T-helper 1 cell (primary cell): ENCODE measurements around the gene CCDC38.
A peak's percentile ranks its signal among the peaks of the same experiment; 100 is the strongest.
"Not testable (repeated sequence)": the region's sequence is repeated elsewhere in the genome, so short reads cannot be mapped to it uniquely, and the experiment has no call there.

Experiments used
- DNase-seq, 5 donors: peaks; one replicate each; pipeline ENCODE4 v3.0.0-alpha.2; 2012 to 2020

CCDC38 gene

DNA sequence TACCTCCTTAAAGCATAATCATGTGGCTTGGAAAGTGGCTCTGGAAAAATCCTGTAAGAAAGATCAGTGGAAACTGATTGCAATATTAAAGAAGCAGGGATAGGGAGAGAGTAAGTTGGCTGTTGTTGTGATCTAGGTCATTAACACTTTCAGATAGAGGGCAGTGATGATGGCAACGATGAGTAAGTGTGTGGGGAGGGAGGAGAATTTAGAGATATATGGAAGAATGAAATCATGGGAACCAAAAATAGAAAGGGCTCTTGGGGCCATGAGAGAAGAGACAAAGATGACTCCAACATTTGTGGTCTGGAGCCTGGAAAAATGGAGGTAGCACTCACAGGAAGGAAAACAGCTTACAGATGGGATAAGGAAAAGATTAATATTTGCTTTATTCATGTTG, 60.3 kb downstream of the CCDC38 start:
- no peak for DNase-seq

DNA sequence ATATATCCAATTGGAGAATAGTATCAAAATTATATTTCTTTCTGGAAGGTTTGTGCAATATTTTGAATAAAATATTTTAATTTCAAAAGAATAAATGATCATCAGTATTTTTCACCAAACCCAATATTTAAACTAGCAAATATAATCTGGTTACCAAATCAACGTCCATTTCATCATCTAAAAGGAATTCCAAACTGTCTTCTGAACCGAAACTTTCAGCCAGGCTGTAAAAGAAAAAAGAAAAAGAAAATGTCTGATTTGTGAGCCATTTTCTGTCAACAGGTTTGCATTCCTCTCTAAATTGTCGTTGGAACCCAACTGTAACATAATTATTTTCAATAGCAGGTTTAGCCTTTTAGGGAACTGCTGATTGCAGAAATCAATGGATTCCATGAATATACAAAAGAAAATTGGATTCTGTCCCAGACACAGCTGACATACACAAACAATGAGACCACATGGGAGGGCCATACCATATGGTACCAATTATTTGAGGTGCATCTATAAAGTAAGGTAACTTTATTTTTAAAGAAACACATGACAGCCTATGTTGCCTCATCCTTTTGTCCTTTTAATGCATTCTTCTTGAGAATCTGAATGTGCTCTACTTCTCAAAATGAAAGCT, 61.0 kb downstream of the CCDC38 start:
- DNase-seq = no peak

DNA sequence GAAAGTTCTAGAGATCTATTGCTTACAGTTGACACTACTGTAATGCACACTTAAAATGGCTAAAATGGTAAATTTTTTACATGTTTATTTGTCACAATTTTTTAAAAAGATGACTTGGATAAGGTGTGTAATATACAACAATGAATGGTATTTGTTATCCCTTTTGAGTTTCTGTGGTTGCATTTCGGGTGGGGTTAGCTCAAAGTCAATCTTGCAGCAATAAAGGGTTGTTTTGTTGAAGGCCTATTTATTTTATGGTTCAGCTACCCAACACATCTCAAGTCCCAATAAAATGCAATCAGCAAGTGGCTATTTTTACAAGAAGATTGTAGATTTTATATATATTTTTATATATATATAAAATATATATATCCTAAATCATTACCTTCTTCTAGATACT, 61.5 kb downstream of the CCDC38 start:
- DNase-seq = no peak

DNA sequence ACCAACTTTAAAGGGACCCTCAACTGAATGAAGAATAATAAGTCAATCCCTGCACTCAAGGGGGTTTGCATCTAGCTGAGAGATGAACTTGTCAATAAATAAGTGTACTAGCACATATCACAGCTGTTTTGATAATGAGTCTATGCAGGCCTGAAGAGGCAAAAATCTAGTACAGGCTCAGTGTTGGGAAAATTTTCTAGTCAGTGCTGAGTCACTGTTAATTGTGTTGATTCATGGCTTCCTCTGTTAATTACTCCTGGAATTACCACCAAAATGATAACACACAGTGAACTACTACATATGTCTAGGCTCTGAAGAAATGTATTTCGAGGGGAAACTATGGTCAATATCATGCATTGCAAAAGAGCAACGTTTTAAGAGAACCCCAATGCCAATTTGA, 64.8 kb downstream of the CCDC38 start:
- no peak for DNase-seq

DNA sequence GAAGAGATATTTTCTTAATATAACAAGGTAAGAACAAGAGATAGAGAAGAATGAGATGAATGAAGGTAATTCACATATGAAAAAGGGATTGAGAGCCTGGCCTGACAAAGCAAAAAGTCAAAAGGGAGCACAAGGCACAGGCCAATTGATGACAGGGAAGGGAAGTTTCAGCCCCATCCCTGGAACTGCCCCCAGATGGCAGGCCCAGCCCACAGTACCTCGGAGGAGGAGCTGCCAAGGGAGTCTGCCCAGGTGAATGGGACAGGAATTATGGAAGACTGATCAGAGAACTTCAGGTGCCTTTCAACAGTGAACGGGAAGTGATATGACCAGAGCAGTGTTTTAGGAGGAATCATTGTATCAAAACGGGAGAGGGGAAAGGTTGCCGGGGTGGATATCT, 68.0 kb downstream of the CCDC38 start:
- DNase-seq = no peak

DNA sequence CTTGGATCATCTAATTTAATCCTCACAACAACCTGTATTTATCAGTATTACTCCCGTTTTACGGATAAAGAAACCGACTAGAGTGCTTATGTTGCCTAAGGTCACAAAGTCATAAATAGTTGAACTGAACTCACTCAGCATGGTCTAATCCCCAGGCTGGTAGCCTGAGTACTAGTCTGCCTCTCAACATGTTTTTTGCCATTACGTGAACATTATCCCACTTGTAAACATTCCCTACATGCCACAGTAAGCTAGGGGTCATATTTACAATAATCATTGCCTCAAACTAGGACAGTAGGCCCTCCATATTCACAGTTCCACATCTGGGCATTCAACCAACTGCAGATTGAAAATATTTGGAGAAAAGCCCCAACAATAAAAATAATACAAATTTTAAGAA, 71.5 kb downstream of the CCDC38 start:
- no peak for DNase-seq

DNA sequence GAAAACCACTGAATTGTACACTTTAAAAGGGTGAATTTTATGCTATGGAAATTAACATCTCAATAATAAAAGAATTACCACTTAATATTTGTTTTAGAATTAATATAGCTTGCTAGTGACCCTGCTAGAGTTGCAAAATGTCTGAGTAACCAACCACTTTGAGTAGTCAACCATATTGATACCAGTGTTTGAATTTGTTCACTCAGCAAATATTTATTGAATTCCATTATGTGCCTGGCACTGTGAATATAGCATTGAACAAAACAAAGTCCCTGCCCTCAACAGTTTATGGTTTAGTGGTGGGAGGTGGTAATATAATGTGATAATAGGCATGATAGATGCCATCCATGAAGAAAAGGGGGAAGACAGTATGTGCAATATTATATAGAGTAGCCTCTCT, 79.1 kb downstream of the CCDC38 start:
- no peak for DNase-seq

DNA sequence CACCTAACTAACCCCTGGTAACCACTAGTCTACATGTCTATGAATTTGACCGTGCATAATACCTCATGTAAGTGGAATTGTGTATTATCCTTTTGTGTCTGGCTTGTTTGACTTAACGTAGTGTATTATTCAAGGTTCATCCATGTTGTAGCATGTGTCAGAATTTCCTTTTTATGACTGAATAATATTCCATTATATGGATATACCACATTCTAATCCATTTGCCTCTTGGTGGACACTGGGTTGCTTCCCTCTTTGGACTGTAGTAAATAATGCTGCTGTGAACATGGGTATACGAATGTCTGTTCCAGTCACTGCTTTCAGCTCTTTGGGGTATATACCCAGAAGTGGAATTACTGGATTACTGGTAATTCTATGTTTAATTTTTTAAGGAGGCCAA, 80.4 kb downstream of the CCDC38 start:
- no peak for DNase-seq

DNA sequence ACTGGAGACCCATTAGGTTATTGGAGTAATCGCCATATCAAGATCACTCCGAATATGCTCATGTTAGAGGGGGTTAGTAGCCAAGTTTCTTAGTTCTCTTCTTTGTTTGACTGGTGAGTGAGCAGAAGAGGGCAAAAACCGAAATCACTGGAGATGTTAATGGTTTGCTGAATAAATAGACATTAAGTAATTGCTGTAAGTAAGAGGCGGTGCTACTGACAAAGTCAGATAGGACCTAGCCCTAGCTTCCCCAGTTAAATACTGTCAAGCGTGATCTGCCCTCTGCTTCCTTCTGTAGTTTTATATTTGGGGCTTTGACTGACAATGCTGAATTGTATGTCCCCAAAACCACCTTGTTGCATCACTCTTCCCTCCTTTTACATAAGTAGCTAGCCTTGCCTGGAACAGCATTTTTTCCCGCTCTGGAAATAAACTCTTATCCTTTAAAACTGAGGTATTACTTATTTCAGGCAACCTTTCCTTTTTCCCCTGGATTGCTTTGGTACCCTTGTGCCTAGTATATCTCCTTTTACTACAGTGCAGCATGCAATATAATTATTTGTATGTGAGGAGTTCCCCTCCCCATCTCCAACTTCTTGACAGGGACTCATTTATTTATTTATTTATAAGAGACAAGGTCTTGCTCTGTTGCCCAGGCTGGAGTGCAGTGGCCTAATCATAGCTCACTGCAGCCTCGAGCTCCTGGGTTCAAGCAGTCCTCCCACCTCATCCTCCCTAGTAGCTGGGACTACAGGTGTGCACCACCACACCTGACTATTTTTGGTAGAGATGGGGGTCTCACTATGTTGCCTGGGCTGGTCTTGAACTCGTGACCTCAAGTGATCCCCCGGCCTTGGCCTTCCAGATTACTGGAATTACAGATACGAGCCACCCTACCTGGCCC, 82.2 kb downstream of the CCDC38 start:
- no peak for DNase-seq

DNA sequence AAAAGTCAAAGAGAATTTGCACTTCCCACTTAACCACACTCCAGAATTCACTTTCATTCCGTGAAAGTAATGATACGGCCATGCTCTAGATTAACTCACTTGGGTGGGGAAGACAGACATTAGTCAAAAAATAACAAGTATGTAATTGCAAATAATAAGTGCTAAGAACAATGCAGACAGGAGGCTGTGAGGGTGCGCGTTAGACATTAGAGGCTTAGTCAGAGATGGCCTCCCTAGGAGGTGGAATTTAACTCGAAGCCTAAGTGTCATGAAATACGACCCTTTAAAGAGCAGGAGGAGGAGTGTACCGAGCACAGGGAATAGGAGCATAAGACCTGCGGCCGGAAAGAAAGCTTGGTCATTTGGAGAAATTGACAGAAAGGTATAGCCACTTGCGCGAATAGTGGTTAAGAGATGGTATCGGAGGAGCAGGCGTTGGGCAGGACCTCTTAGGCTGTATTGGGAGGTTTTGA, 83.0 kb downstream of the CCDC38 start:
- peak in 1 of 5 donors; percentile 27 for DNase-seq

DNA sequence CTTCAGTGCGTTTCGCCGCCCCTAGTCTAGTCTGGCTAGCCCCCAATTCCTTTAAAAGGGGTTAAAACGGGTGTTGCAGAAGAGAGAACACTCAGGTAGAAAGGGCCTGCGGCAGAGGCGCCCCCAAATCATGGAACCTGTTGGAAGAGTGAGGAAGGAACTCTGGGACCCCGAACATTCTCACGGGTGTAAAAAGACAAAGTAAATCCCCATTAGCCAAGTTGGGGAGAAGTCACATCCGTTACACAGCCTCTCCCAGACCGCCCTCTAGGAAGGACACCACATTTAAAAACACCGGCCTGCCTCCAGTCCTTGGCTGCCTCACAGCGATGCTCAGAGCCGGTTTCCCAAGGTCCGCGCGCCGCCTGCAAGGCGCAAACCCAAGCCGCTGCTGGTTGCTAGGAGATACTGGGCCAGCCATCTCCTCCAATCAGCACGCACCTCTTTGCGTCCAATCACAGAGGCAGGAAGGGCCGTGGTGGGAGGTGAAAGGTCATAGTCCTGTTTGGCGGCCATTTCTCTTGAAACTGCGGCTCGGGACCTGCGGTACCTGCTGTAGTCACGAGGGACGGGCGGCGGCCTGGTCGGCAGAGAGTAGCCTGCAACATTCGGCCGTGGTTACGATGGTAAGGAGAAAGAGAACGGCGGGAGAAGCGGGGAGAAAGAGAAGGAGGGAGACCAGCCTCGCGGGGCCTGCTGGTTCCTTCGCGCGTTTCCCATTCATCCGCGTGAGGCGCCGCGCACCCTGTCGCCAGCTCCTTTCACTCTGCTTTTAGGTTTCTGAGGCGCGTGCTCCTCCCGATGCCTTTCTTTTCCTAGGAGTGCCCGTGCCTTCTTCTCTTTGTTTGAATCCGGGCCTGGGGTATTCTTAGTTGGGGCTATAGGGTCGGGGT, 83.7 kb downstream of the CCDC38 start, which contains the start of gene SNRPF:
SNRPF (plus strand) TSS at position 502 of the 893 bp plus-strand sequence; CDS start at position 624, 122 bp downstream.
- DNase-seq = peak; percentile 79 to 94 (median 91)

DNA sequence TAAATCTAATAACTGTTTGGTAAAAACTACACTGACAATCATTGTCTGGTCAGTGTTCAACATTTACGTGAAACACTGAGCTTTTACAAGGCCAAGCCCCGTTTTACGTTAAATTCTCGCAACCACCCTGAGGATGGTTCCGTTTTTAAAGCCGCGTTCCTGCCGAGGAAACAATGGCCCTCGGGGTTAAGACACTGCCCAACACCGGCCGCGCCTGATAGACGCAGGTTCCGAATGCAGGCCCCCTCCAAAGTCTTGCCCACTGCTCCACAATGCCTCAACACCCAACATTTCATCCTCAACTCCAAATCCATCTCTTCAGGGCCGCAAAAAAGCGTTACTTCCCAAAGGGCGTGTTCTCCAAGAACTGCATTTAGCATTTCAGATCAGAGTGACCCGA, 84.6 kb downstream of the CCDC38 start:
- DNase-seq = no peak

DNA sequence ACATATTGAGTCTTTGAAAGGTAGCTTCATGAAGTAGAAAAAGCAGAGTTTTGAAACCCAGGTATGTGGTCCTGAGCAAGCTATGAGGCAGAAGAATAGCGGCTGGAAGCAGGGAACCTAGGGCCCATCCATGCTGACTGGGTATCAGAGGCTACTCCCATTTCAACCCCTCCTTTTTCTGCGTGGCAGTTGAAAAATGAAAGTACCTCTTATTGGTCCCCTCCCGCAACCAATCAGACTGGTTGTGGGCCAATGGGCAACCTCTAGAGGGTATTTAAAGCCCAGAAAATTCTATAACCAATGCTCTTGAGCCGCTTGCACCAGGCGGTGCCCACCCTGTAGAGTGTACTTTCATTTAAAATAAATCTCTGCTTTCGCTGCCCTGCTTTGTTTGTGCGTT, 85.3 kb downstream of the CCDC38 start:
- DNase-seq = no peak

DNA sequence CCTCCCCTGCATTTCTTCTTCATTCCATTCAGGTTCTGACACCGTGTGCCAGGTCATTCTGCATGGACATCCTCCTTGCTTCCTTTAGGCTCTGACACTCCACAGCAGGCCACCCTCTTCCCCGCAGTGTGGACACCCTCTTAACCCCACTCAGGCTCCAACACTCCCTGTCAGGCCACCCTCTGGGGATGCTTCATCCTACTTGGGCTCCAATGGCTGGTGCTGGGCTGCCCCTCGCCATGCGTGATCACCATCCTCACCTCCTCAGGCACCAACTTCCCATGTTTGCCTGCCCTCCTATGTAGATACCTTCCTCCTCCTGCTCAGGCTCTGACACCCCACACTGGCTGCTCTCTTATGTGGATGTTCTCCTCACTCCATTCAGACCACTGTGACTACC, 90.3 kb downstream of the CCDC38 start:
- DNase-seq = no peak

DNA sequence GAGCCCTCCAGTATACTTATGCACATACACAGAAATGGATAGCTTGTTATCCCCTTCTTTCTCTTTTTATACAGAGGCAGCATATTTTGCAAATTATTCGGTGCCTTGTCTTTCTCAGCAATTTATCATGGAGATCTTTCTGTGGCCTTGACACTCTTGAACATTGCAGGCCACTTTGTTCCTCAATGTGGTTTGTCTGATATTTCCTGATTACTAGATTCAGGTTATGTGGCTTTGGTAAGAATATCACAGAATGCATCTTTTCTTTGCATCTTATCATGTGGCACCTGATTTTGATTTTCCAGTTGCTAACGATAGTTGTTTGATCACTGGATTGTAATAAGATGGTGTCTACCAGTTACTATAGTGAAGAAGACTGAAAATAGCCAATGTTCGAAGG, 90.8 kb downstream of the CCDC38 start:
- no peak for DNase-seq

DNA sequence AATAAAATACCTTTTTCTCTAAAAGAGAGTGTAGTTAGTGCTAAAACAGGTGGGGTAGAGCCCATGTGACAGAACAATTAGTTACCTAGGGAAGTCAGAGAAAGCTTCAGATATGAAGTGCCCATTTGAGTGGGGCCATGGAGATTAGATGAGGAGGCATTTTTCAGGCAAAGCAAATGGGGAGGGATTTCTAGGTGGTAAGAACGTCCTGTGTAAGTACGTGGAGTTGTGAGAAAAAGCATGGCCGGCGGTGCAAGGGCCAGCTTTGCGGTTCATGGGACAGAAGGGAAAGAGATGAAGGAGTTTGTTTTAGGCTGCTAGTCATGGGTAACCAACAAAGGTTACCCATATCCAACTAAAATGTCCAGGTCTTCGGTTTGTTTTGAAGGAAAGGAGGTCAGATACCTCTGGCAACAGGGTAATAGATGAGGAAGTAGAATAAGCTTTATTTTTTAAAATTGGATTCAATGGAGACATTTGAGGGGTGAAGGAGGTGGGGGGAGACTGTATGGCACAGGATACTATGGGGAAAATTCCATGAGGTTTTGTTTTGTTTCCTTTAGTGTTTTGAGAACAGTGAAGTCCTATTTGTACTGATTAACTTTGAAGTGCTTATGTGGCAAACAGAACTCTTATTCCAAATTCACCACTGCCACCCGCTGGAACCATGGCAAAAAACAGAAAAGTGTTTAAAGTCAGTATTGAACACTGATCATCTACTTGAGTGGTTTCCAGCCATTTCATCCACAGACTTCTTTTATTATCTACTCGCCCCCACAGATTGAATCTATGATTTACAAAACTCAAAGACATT, 93.6 kb downstream of the CCDC38 start:
- DNase-seq = no peak

DNA sequence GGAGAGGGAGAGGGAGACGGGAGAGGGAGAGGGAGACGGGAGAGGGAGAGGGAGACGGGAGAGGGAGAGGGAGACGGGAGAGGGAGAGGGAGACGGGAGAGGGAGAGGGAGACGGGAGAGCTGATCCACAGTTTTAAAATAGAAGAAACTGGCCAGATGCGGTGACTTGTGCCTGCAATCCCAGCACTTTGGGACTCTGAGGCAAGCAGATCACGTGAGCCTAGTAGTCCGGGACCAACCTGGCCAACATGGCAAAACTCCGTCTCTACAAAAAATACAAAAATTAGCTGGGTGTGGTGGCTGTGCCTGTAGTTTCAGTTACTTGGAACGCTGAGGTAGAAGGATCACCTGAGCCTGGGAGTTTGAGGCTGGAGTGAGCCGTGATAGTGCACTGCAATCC, 100.0 kb downstream of the CCDC38 start:
- DNase-seq = not testable (repeated sequence)

DNA sequence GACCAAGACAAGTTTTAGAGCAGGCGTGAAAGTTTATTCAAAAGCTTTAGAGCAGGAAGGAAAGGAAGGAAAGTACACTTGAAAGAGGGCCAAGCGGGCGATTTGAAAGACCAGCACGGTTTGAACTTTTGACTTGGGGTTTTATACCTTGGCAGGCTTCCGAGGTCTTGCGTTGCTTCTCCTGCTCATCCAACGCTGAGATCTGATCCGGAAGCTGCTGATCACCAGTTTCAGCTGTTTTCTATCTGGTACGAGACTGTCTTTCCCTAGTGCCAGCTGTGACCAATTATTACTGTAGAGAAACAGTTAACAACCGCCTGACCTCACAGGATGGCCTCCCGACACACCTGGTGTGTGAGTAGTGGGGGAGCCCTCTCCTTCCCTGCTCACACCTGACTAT, 104.3 kb downstream of the CCDC38 start:
- DNase-seq = no peak

DNA sequence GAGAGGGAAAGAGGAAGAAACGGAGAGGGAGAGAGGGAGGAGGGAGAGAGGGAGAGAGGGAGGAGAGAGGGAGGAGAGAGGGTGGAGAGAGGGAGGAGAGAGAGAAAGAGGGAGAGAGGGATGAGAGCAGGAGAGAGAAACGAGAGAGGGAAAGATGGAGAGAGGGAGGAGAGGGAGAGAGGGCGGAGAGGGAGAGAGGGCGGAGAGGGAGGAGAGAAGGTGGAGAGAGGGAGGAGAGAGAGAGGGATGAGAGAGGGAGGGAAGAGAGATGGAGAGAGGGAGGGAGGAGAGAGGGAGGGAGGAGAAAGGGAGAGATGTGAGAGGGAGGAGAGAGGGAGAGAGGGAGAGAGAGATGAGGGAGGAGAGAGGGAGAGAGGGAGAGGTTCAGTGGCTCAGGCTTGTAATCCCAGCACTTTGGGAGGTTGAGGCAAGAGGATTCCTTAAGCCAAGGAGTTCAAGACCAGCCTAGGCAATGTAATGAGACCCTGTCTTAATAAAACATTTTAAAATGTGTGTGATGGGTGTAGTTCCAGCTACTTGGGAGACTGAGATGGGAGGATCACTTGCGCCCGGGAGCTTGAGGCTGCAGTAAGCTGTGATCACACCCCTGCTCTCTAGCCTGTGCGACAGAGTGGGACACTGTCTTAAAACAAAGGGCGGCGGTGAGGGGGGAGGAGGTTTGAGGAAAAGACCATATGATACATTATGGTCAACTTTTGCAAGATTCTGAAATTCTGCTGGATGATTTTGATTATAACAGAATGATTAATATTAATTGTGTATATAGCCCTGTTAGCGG, 105.0 kb downstream of the CCDC38 start:
- no peak for DNase-seq

DNA sequence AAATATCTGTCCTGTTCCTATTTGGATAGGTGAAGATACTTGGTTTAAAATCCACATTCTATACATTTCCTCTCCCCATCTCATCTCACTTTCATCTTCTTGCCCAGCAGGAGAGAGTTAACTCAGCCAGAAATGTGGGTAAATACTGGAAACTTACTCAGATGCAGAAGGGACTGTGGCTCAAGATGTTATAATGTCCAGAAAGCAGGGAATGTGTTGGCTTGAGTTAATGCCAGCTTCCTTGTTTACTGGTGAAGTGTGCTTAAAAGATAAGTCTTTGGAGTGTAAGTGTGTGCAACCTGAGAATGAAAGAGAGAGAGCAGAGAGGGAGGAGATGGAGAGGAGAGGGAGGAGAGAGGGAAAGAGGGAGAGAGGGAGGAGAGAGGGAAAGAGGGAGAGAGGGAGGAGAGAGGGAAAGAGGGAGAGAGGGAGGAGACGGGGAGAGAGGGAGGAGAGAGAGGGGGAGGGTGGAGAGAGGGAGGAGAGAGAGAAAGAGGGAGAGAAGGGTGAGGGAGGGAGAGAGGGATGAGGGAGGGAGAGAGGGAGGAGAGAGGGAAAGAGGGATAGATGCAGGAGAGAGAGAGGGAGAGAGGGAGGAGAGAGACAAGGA, 105.7 kb downstream of the CCDC38 start:
- no peak for DNase-seq

DNA sequence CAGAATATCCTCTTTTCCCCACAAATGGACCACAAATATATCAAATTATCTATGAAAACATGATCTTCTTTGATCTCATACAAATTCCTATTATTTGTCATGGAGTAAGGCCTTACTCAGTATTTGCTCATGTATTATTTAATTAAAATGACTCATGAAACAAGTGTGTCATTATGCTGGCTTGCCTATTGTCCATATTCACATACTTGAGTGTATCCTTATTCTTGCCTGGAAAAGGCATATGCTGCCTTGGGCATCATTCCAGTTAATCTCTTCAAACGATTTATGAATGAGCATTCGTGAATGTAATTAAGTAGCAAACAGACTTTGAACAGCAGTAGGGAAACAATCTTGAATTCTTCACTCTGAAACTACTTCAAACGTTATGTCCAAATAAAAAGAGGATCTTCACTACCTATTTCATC, 106.2 kb downstream of the CCDC38 start:
- no peak for DNase-seq
